ENCODE measurements around the gene CEP192.

The CEP192 gene

DNA sequence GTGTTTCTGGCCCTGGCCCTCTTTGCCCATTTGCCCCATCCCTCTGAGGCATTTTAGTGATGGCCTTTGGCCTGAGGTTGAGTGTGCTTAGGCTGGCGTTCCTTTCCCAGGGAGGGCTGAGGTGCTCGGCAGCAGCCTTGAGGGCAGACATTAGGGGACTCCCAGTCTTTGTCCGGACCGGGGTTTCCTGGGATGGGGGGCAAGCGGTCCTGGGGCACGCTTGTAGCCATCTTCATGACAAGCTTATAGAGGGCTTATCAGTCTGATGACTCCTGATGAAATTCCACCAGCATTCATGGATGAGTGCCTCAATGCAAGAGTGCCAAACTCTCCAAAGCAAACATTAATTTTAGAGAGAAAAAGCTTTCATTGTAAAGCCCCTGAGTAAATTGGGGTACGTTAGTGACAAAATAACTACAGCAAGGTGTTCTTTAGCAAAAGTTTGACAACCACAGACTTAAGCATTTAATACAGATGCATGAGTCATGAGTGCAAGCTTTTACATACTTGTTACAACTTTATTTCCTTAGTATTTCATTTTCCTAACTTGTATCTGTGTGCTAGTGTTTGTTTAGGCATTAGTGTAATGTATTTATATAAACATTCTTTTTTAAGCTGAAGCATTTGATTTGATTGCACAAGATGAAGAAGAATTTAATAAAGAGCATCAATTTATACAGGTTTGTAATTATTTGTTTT is 45.6 kb downstream of the CEP192 start:
- no peak for DNase-seq (ENCODE audit: low read depth)
- in situ Hi-C loops (cut with HindIII; ENCODE audit: low sequenced_read_pairs): no loop called here
- TF ChIP-seq CTCF (IDR thresholded peaks at IDR 0.05; ENCODE audit: low read depth, low read length, missing control alignments): no peak
- no peak overlapping the region for H3K4me3 ChIP-seq (ENCODE audit: low read depth, low read length)

GRCh38 chr18:13039806-13040205 is 48.6 kb downstream of the CEP192 start:
- in situ Hi-C loops (cut with HindIII; ENCODE audit: low sequenced_read_pairs): no loop called here
- DNase-seq (ENCODE audit: low read depth): no peak
- no peak overlapping the region for H3K4me3 ChIP-seq (ENCODE audit: low read depth, low read length)
- TF ChIP-seq CTCF (IDR thresholded peaks at IDR 0.05; ENCODE audit: low read depth, low read length, missing control alignments): no peak

- no peak for DNase-seq (ENCODE audit: low read depth)
- TF ChIP-seq CTCF (IDR thresholded peaks at IDR 0.05; ENCODE audit: low read depth, low read length, missing control alignments): no peak
- in situ Hi-C loops (cut with HindIII; ENCODE audit: low sequenced_read_pairs): no loop called here
- no peak overlapping the region for H3K4me3 ChIP-seq (ENCODE audit: low read depth, low read length)
Measured at GRCh38 chr18:13043066-13043465, 51.9 kb downstream of the CEP192 start.

GRCh38 chr18:13048061-13048595 is 57.0 kb downstream of the CEP192 start:
- no peak for TF ChIP-seq CTCF (IDR thresholded peaks at IDR 0.05; ENCODE audit: low read depth, low read length, missing control alignments)
- in situ Hi-C loops (cut with HindIII; ENCODE audit: low sequenced_read_pairs): no loop called here
- no peak for DNase-seq (ENCODE audit: low read depth)
- no peak overlapping the region for H3K4me3 ChIP-seq (ENCODE audit: low read depth, low read length)

DNA sequence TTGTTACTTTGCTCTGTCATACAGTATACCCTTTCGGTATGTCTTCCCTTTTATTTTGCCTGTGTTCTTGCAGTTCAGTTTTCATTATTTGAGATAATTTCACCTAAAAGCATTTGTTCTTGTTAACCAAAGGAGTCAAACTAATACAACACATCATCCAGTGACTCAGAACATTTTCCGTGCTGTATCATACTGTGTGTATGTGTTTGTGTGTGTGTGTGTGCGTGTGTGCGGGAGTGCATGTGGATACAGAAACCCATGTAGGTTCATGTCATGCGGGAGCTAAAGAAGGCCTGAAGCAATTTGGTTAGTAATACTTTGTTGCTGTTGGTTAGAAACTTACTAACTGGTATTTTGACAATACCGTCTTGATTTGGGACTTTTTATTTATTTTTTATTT is 60.0 kb downstream of the CEP192 start:
- in situ Hi-C loops (cut with HindIII; ENCODE audit: low sequenced_read_pairs): no loop called here
- no peak for DNase-seq (ENCODE audit: low read depth)
- H3K4me3 ChIP-seq (ENCODE audit: low read depth, low read length): no peak overlapping the region
- no peak for TF ChIP-seq CTCF (IDR thresholded peaks at IDR 0.05; ENCODE audit: low read depth, low read length, missing control alignments)

DNA sequence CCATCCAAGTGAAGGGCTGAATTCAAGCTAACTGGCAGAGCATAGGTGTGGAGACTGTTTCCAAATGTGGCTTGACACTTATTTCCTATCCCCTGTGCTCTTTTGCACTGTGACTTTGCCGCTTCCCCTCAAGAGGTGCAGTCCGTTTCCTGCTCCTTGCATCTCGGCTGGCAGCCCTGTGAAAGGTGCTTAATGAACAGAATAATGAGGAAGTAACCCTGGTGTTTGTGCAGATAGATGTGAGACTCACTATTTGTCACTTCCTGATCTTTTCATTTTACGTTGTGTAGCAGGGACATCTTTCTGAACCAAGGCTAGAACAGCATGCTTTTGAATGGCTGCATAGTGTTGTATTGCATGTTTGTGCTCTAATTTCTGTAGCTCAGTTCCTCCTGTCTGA is 60.8 kb downstream of the CEP192 start:
- in situ Hi-C loops (cut with HindIII; ENCODE audit: low sequenced_read_pairs): no loop called here
- DNase-seq (ENCODE audit: low read depth): no peak
- no peak for TF ChIP-seq CTCF (IDR thresholded peaks at IDR 0.05; ENCODE audit: low read depth, low read length, missing control alignments)
- H3K4me3 ChIP-seq (ENCODE audit: low read depth, low read length): no peak overlapping the region
